Trophoblast cell (in vitro differentiated cells and primary cell): ENCODE measurements around the gene RABL3.

Experiments
- DNase-seq, 2 donors: peaks; one replicate each; pipeline ENCODE4 v3.0.0-alpha.2; 2016
- H2AFZ ChIP-seq: 2 replicates; pipeline ENCODE4 v1.6.1; 2013; ENCODE audit warnings: low read length, moderate library complexity, mild to moderate bottlenecking; ENCODE audit not compliant: insufficient read depth, poor library complexity
- H2AK5ac ChIP-seq: 2 replicates; pipeline ENCODE4 v1.6.1; 2013; ENCODE audit warnings: mild to moderate bottlenecking, low read length
- H2BK120ac ChIP-seq: 2 replicates; pipeline ENCODE4 v1.6.1; 2013; ENCODE audit warnings: low read length, mild to moderate bottlenecking, moderate library complexity; ENCODE audit not compliant: insufficient read depth, poor library complexity
- H2BK12ac ChIP-seq: 2 replicates; pipeline ENCODE4 v1.6.1; 2013; ENCODE audit warnings: mild to moderate bottlenecking, low read length, moderate library complexity
- H2BK5ac ChIP-seq: 2 replicates; pipeline ENCODE4 v1.6.1; 2013; ENCODE audit warnings: low read length, low read depth, moderate library complexity, mild to moderate bottlenecking; ENCODE audit not compliant: poor library complexity
- H3K14ac ChIP-seq: 2 replicates; pipeline ENCODE4 v1.6.1; 2013; ENCODE audit warnings: mild to moderate bottlenecking, low read length
- H3K18ac ChIP-seq: 2 replicates; pipeline ENCODE4 v1.6.1; 2013; ENCODE audit warnings: mild to moderate bottlenecking, low read length
- H3K23ac ChIP-seq: 2 replicates; pipeline ENCODE4 v1.6.1; 2013; ENCODE audit warnings: low read length
- H3K27ac ChIP-seq: 2 replicates; pipeline ENCODE4 v1.5.1; 2013; ENCODE audit warnings: low read depth, mild to moderate bottlenecking, inconsistent platforms, low read length, moderate library complexity
- H3K27me3 ChIP-seq: 2 replicates; pipeline ENCODE4 v1.6.1; 2013; ENCODE audit warnings: inconsistent platforms, mild to moderate bottlenecking, low read length, moderate library complexity; ENCODE audit not compliant: insufficient read depth
- H3K36me3 ChIP-seq, 2 experiments: 1 replicate in 1 of 2; 2 replicates in 1 of 2; pipeline ENCODE4 v1.6.1; 2013; ENCODE audit warnings: low read length in 2 of 2, mild to moderate bottlenecking in 2 of 2, moderate library complexity in 1 of 2; ENCODE audit not compliant: insufficient read depth in 2 of 2, control insufficient read depth in 1 of 2
- H3K4ac ChIP-seq: 2 replicates; pipeline ENCODE4 v1.6.1; 2013; ENCODE audit warnings: low read depth, mild to moderate bottlenecking, low read length, moderate library complexity
- H3K4me1 ChIP-seq, 2 experiments: 1 replicate in 1 of 2; 2 replicates in 1 of 2; pipeline ENCODE4 v1.6.1; 2013; ENCODE audit warnings: low read length in 2 of 2, mild to moderate bottlenecking in 2 of 2, moderate library complexity in 1 of 2; ENCODE audit not compliant: insufficient read depth in 2 of 2, control insufficient read depth in 1 of 2
- H3K4me2 ChIP-seq: 2 replicates; pipeline ENCODE4 v1.6.1; 2013; ENCODE audit warnings: inconsistent platforms, mild to moderate bottlenecking, low read length, moderate library complexity
- H3K4me3 ChIP-seq: 2 replicates; pipeline ENCODE4 v1.5.1; 2013; ENCODE audit warnings: mild to moderate bottlenecking, low read depth, low read length, inconsistent platforms
- H3K79me1 ChIP-seq: one replicate; pipeline ENCODE4 v1.6.1; 2013; ENCODE audit warnings: low read length
- H3K79me2 ChIP-seq: 2 replicates; pipeline ENCODE4 v1.6.1; 2013; ENCODE audit warnings: low read length, mild to moderate bottlenecking; ENCODE audit not compliant: control insufficient read depth, insufficient read depth, poor library complexity
- H3K9ac ChIP-seq: 2 replicates; pipeline ENCODE4 v1.6.1; 2013; ENCODE audit warnings: mild to moderate bottlenecking, low read length
- H3K9me3 ChIP-seq: 2 replicates; pipeline ENCODE4 v1.6.1; 2013; ENCODE audit warnings: low read depth, mild to moderate bottlenecking, control low read depth, inconsistent platforms, low read length; ENCODE audit not compliant: insufficient read depth
- H4K12ac ChIP-seq: 2 replicates; pipeline ENCODE4 v1.6.1; 2013; ENCODE audit warnings: low read depth, mild to moderate bottlenecking, low read length, moderate library complexity
- H4K8ac ChIP-seq: 2 replicates; pipeline ENCODE4 v1.6.1; 2013; ENCODE audit warnings: low read depth, mild to moderate bottlenecking, low read length, moderate library complexity
- H4K91ac ChIP-seq: one replicate; pipeline ENCODE4 v1.6.1; 2013; ENCODE audit warnings: low read depth, mild to moderate bottlenecking, low read length, moderate library complexity
- WGBS: extraction: QIAGEN DNeasy Blood & Tissue Kit; methylation state at CpG from one replicate; pipeline ENCODE4 v1.1.7; 2013; ENCODE audit warnings: missing lambda C conversion rate; ENCODE audit not compliant: insufficient read length, insufficient coverage; ENCODE audit errors: extremely low coverage; 5-methylcytosine and 5-hydroxymethylcytosine counted together

The RABL3 gene

DNA sequence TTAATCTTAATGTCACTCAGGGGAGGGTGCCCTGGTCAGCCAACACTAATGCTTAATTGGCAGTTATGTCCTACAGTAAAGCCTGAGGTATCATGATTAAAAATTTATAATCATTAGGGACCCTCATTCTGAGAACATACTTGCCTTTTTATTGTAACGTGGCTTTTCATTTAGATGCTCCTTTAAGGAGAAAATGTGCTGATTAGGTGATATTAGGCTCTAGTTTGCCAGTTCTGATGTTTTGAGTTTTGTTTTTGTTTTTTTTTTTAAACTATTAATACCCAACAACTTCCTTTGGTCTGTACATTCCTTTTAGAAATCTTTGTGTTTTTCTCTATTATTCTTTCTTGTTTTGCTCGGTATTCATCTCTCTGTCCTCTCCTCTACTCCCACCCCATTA, 10.5 kb upstream of the RABL3 start:
- H3K18ac ChIP-seq = no peak overlapping the region
- H3K79me2 ChIP-seq = no peaks in the 10 kb centered on the region
- H3K9ac ChIP-seq = no peak overlapping the region
- no peaks in the 10 kb centered on the region for H3K9me3 ChIP-seq
- H3K4me1 ChIP-seq = no peaks in the 10 kb centered on the region
- no peak overlapping the region for H3K14ac ChIP-seq
- no peak overlapping the region for H3K27ac ChIP-seq
- H2BK120ac ChIP-seq = no peak overlapping the region
- no peak for DNase-seq
- H3K4me2 ChIP-seq = no peak overlapping the region
- H2AFZ ChIP-seq = no peak overlapping the region
- H4K12ac ChIP-seq = no peak overlapping the region
- no peak overlapping the region for H2BK12ac ChIP-seq
- H3K27me3 ChIP-seq = no peaks in the 10 kb centered on the region
- H3K4me3 ChIP-seq = no peak overlapping the region
- H3K23ac ChIP-seq = no peak overlapping the region
- H2BK5ac ChIP-seq = no peak overlapping the region
- no peak overlapping the region for H4K8ac ChIP-seq
- H3K36me3 ChIP-seq = peaks cover 3% of the 10 kb centered on the region in 2 experiments
- no peak overlapping the region for H2AK5ac ChIP-seq
- no peaks in the 10 kb centered on the region for H3K79me1 ChIP-seq
- whole genome bisulfite sequencing = no CpG with 5 or more reads among the region's 2 CpGs
- H4K91ac ChIP-seq = no peak overlapping the region
- H3K4ac ChIP-seq = no peak overlapping the region

DNA sequence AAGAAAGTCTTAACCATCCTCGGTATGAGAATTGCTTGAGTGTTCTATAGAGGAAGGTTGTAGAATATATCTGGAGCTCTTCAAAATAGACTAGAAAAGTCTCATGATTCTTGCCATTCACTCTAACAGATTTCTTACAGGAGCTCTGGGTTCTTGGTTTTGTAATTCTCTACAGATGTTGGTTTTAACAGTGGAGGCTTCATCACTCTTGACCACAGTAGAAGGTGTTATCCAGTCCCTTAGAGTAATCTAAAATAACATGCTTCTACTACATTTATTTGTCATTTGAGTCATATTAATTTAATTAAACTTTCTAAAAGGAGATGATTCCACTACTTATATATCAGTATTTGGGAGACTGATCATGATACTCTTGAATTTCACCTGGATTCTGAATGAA, 9.9 kb upstream of the RABL3 start:
- Histone ChIP-seq H4K8ac (no peak overlapping the region), H3K4me2 (no peak overlapping the region), H3K27me3 (no peaks in the 10 kb centered on the region), H3K4me3 (no peak overlapping the region), H3K4ac (no peak overlapping the region), H3K4me1 (no peaks in the 10 kb centered on the region), H4K12ac (no peak overlapping the region), H2BK120ac (no peak overlapping the region), H4K91ac (no peak overlapping the region), H3K79me2 (no peaks in the 10 kb centered on the region), H3K23ac (no peak overlapping the region), H3K9me3 (no peaks in the 10 kb centered on the region), H3K79me1 (no peaks in the 10 kb centered on the region), H3K36me3 (peaks cover 2 to 3% of the 10 kb centered on the region in 2 experiments), H2AK5ac (no peak overlapping the region), H2AFZ (no peak overlapping the region), H2BK5ac (no peak overlapping the region), H3K9ac (no peak overlapping the region), H3K18ac (no peak overlapping the region), H3K27ac (no peak overlapping the region), H2BK12ac (no peak overlapping the region), H3K14ac (no peak overlapping the region)
- no CpG with 5 or more reads among the region's 1 CpG for WGBS
- no peak for DNase-seq

DNA sequence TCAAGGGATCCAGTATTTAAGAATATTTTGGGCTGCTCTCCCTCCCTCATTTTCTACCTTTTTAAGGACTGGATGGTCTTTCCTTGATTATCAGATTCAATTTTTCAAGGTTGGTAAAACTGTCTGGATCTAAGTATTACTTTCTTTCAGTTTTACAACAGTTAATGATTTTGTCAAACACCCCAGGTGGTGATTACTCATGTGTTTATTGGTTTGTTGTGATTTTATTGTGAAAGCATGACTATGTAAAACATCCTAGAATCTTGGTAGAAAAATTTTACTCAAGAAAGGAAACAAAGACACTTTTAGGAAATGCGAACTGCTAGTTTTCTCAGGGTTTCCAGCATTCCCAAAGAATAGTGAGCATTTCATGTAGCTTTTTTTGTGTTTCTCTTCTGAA, 7.5 kb upstream of the RABL3 start:
- H2BK120ac ChIP-seq = no peak overlapping the region
- H3K9me3 ChIP-seq = no peaks in the 10 kb centered on the region
- no peaks in the 10 kb centered on the region for H3K27me3 ChIP-seq
- H3K18ac ChIP-seq = no peak overlapping the region
- H3K4me3 ChIP-seq = no peak overlapping the region
- no peak overlapping the region for H3K4ac ChIP-seq
- H3K23ac ChIP-seq = no peak overlapping the region
- H3K27ac ChIP-seq = no peak overlapping the region
- no peak overlapping the region for H3K4me2 ChIP-seq
- H3K14ac ChIP-seq = no peak overlapping the region
- H3K36me3 ChIP-seq = peaks cover 2 to 3% of the 10 kb centered on the region in 2 experiments
- no peak overlapping the region for H4K91ac ChIP-seq
- no peaks in the 10 kb centered on the region for H3K79me1 ChIP-seq
- no peak overlapping the region for H4K12ac ChIP-seq
- H4K8ac ChIP-seq = no peak overlapping the region
- no CpG with 5 or more reads among the region's 1 CpG for WGBS
- H3K9ac ChIP-seq = no peak overlapping the region
- H2AFZ ChIP-seq = no peak overlapping the region
- H3K79me2 ChIP-seq = no peaks in the 10 kb centered on the region
- DNase-seq = no peak
- no peak overlapping the region for H2BK12ac ChIP-seq
- H2BK5ac ChIP-seq = no peak overlapping the region
- H2AK5ac ChIP-seq = no peak overlapping the region
- H3K4me1 ChIP-seq = no peaks in the 10 kb centered on the region

DNA sequence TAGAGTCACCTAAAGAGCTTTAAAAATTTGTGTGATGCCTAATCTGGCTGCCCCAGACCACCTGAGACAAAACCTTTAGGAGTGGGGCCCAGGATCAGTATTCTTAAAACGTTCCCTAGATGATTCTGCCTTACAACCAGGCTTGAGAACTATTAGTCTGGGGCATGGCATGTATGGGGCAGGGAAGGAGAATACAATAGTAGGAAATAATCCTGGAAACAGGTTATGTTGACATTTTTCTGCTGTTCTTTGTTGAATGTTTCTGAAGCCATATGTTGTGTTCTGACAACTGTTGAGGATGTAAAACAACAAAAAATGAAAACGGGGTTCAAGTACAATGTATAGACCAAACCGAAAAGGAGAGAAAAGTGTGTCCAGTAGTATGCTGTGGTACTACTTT, 3.1 kb upstream of the RABL3 start:
- no peak overlapping the region for H2BK5ac ChIP-seq
- H3K9ac ChIP-seq = no peak overlapping the region
- H3K4me3 ChIP-seq = no peak overlapping the region
- peak overlapping the region; percentile 28 for H3K4ac ChIP-seq
- no peak overlapping the region for H4K8ac ChIP-seq
- H3K27ac ChIP-seq = no peak overlapping the region
- no peak overlapping the region for H3K23ac ChIP-seq
- peaks cover 5% of the 10 kb centered on the region for H3K79me1 ChIP-seq
- no peak overlapping the region for H3K18ac ChIP-seq
- H2BK120ac ChIP-seq = no peak overlapping the region
- no CpG with 5 or more reads among the region's 3 CpGs for WGBS
- H4K91ac ChIP-seq = no peak overlapping the region
- no peaks in the 10 kb centered on the region for H3K9me3 ChIP-seq
- no peak overlapping the region for H2AFZ ChIP-seq
- H3K14ac ChIP-seq = no peak overlapping the region
- peaks cover 3 to 5% of the 10 kb centered on the region in 2 experiments for H3K4me1 ChIP-seq
- H3K36me3 ChIP-seq = peaks cover 0 to 1% of the 10 kb centered on the region in 2 experiments
- no peak overlapping the region for H2BK12ac ChIP-seq
- H3K27me3 ChIP-seq = no peaks in the 10 kb centered on the region
- DNase-seq = no peak
- no peak overlapping the region for H4K12ac ChIP-seq
- H3K79me2 ChIP-seq = peaks cover 8% of the 10 kb centered on the region
- H3K4me2 ChIP-seq = no peak overlapping the region
- H2AK5ac ChIP-seq = no peak overlapping the region
